AG08395 (cell line): Measurements from ENCODE around the gene MUC15.
"Not testable (repeated sequence)": the region's sequence is repeated elsewhere in the genome, so short reads cannot be mapped to it uniquely, and the experiment has no call there.

Experiments used
- DNase-seq: peaks from one replicate; pipeline ENCODE4 v3.0.0; 2012; ENCODE audit warnings: mixed read lengths, low spot score

Gene MUC15

GRCh38 chr11:26571861-26572654, at the start of gene MUC15:
Gene MUC15, minus strand, starts transcription at chr11:26572263. Its CDS starts 5,169 bp downstream, at chr11:26567094.
- no peak for DNase-seq

GRCh38 chr11:26621132-26621531, 49.1 kb upstream of the MUC15 start:
- DNase-seq = peak; percentile 91

- no peak for DNase-seq
Measured at GRCh38 chr11:26620282-26621045, 48.4 kb upstream of the MUC15 start.

- no peak for DNase-seq
Measured at GRCh38 chr11:26618441-26618840, 46.4 kb upstream of the MUC15 start.

- no peak for DNase-seq
Measured at GRCh38 chr11:26613759-26614158, 41.7 kb upstream of the MUC15 start.

GRCh38 chr11:26608507-26609146, 36.6 kb upstream of the MUC15 start:
- DNase-seq = no peak

- no peak for DNase-seq
Measured at GRCh38 chr11:26607725-26608506, 35.9 kb upstream of the MUC15 start.

- no peak for DNase-seq
Measured at GRCh38 chr11:26599876-26600434, 27.9 kb upstream of the MUC15 start.

GRCh38 chr11:26599425-26599824, 27.4 kb upstream of the MUC15 start:
- DNase-seq = peak; percentile 29

GRCh38 chr11:26597899-26598298, 25.8 kb upstream of the MUC15 start:
- no peak for DNase-seq

- not testable (repeated sequence) for DNase-seq
Measured at GRCh38 chr11:26597049-26597689, 25.1 kb upstream of the MUC15 start.

- DNase-seq = not testable (repeated sequence)
Measured at GRCh38 chr11:26595207-26595865, 23.3 kb upstream of the MUC15 start.

- no peak for DNase-seq
Measured at GRCh38 chr11:26593691-26594090, 21.6 kb upstream of the MUC15 start.

- no peak for DNase-seq
Measured at GRCh38 chr11:26587073-26587472, 15.0 kb upstream of the MUC15 start.

- DNase-seq = no peak
Measured at GRCh38 chr11:26584818-26585217, 12.8 kb upstream of the MUC15 start.

- DNase-seq = no peak
Measured at GRCh38 chr11:26583550-26583949, 11.5 kb upstream of the MUC15 start.

- DNase-seq = no peak
Measured at GRCh38 chr11:26580929-26581328, 8.9 kb upstream of the MUC15 start.

- DNase-seq = no peak
Measured at GRCh38 chr11:26579683-26580082, 7.6 kb upstream of the MUC15 start.

- no peak for DNase-seq
Measured at GRCh38 chr11:26578998-26579661, 7.1 kb upstream of the MUC15 start.

- no peak for DNase-seq
Measured at GRCh38 chr11:26575946-26576345, 3.9 kb upstream of the MUC15 start.
